ENCODE measurements around the gene NCKAP5.

The NCKAP5 gene

GRCh38 chr2:133407341-133407740 is 160.9 kb downstream of the NCKAP5 start:
- no peak for DNase-seq (ENCODE audit: low read depth in 1 of 2, low spot score in 1 of 2)

DNA sequence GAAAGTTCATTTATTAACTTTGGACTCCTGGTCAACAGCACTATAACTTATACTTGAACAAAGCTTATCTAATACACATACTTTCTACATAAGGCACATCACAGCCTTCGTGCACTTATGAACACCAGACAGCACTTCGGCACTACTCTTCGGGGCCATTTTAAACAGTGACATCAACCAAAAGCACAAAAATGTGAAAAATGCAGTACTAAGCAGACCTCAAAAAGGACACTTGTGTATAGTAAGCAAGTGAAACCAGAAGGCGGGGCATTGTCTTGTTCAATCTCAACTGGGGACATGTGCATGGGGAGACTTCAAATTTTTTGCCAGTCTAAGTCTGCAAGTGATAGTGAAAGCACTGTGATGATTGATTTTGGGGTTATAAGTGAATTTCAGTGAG is 163.0 kb downstream of the NCKAP5 start:
- no peak for DNase-seq (ENCODE audit: low read depth in 1 of 2, low spot score in 1 of 2)

GRCh38 chr2:133400411-133400810 is 167.9 kb downstream of the NCKAP5 start:
- no peak for DNase-seq (ENCODE audit: low read depth in 1 of 2, low spot score in 1 of 2)

DNA sequence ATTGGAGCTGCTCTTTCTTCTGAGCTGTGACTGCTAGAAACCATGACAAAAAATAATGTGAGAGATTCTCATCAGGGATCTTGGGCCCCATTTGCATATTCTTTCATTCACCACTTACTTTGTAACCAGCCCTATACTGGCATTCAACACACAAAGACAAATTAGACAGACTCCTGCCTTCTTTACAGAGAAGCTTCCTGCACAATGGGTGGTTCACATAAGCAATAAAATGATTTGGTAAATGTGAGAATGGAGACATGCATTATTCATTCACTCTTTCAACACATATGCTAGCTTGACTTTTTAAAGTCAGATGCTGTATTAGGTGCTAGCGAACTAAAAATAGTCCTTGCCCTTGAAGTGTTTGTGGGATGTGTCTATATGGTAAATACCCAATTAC is 174.4 kb downstream of the NCKAP5 start:
- DNase-seq (ENCODE audit: low read depth in 1 of 2, low spot score in 1 of 2): no peak

DNA sequence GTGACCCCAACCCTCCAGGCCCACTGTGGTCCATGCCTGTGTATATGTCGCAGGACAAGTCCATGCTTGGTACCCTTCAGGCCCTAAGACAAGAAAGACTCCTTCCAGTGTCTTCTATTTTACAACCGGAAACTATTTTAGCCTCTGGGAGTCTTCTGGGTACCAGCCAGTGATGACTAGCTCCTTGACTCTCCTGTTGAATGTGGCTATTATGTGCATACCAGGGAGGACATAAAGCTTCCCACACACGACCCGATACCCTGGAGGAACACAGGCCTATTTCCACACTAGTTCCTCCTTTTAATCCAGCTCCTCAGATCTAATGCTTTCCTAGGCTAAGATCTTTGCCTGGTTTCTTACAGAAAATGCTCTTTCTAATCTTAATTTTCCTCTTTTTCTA is 178.1 kb downstream of the NCKAP5 start:
- DNase-seq (ENCODE audit: low read depth in 1 of 2, low spot score in 1 of 2): no peak

DNA sequence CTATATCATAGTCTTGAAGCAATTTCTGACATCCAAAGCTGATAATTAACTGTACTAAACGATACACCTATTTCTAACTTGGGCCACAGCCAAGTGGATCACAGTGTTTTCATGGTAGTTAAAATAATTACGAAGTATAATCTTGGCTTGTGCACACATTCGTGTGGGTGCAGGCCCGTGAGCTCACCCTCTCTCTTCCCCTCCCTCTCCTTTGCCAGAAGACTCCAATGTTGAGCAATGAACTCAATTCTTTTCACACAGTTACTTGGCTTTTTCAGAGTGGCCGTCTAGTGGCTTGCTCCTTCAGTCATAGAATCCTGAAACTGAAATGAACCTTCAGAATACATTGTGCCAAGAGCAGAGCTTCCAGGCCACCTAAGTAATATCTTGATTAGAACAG is 178.7 kb downstream of the NCKAP5 start:
- no peak for DNase-seq (ENCODE audit: low read depth in 1 of 2, low spot score in 1 of 2)

DNA sequence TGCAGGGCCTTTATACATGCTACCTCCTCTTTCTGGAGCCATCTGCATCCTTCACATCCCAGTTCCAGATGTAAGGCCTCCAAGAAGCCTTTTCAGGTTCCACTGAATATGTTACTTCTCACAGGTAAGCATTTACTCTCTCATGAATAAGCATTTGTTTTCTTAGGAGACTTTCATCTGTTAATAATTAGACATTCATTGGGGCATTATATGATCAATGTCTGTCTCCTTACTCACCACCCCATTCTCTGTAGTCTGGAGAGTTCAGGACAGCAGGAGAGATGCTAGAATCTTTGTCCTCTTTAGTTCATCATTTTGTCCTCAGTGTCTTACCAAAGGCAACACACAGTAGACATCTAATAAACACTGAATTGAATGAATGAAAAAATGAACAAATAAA is 185.7 kb downstream of the NCKAP5 start:
- DNase-seq (ENCODE audit: low read depth in 1 of 2, low spot score in 1 of 2): no peak

DNA sequence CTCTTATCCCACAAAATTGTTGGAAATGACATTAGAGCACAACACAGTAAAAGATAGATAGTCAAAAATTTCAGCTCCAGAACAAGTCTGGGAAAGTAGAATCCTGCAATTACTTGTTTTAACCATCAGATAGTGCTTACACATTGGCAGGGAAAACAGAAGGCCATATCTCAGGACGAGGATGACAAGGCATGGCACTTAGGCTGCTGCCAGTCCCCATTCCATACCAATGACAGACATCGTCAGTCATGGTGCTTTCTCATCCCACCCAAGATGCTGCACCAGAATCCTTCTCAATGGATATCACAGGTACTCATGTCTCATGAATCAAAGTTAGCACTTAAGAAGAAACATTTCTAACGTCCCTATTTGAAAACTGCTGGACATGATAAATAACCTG is 187.3 kb downstream of the NCKAP5 start:
- DNase-seq (ENCODE audit: low read depth in 1 of 2, low spot score in 1 of 2): no peak

DNA sequence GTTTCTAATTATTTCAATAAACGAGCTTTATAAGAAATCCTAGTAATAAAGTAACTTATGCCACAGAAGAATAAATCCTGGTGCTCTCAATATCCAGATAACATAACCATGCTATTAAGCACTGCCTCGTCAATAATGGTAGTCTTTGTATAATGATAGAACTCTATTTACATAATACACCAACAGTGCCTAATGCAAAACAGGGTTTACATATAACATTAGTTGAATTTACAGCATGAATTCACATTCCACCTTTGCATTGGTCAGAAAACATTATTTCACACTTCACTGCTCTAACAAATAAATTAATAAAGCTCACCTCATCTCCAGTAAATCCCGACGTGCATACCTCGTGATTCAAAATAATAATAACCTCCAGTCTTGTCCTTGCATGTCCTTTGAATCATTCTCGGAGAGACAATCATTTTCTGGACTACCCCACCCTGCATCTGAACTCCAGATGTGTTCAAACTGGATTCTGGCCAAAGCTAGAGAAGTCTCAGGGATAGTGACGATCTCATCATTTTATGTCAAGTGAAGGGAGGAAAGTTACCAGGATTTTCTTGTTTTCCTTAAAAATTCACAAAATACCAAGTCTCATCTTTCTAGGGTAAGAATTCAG is 189.2 kb downstream of the NCKAP5 start:
- no peak for DNase-seq (ENCODE audit: low read depth in 1 of 2, low spot score in 1 of 2)

- DNase-seq (ENCODE audit: low read depth in 1 of 2, low spot score in 1 of 2): no peak
Measured at GRCh38 chr2:133378386-133378785, 189.9 kb downstream of the NCKAP5 start.

DNA sequence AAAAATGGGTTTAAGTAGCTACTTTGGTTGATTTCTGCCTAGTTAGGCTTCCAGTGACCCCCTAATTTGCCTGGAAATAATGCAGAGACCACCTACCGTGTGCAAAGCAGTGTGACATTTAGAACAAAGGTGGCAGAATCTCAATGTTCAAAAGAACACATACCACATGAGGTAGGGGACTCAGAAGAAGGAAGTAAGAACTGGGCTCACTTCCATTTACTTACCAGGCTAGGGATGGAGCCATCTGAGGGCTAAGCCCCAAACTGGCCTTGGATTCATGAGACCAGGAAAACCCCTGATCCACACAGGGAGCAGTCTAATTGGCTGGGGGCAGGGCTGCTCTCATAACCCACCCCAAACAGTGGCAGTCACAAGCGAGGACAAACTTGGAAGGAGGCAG is 190.7 kb downstream of the NCKAP5 start:
- DNase-seq (ENCODE audit: low read depth in 1 of 2, low spot score in 1 of 2): no peak

- no peak for DNase-seq (ENCODE audit: low read depth in 1 of 2, low spot score in 1 of 2)
Measured at GRCh38 chr2:133377021-133377481, 191.2 kb downstream of the NCKAP5 start.

GRCh38 chr2:133374781-133375180 is 193.5 kb downstream of the NCKAP5 start:
- DNase-seq (ENCODE audit: low read depth in 1 of 2, low spot score in 1 of 2): no peak

GRCh38 chr2:133371286-133371685 is 197.0 kb downstream of the NCKAP5 start:
- DNase-seq (ENCODE audit: low read depth in 1 of 2, low spot score in 1 of 2): no peak

DNA sequence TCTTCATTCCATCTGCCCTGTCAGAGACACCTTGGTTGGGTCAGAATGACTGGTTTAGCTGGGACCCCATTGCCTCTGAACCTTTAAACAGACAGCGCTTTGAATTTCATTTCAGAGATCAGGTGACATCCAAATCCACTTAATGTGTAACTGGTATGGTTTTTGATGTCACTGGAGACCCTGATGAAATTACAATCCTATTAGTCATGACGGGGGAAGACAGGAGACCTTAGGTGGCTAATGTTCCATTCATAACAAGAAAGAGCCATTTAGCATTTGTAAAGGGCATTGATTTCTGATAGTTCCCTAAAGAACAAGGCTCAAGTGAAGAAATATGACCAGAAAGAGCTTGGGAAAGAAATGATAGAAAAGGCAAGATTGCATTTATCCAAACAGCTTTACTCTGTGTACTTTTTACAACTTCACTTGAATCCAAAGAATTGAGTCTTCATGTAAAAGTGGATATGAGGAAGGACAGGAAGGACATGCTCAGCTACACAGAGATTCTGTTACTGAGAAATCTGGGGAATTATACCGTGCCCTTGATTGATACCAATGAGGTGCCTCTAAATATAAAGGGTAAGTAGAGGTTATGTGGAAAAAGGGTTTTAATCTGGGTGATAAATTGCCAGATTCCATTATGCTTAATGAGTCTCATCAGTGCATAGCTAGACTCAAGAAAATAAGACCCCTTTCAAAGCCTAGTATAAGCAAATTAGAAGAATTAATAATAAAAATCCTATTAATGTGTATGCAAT is 198.2 kb downstream of the NCKAP5 start:
- DNase-seq (ENCODE audit: low read depth in 1 of 2, low spot score in 1 of 2): no peak

GRCh38 chr2:133365117-133365516 is 203.1 kb downstream of the NCKAP5 start:
- no peak for DNase-seq (ENCODE audit: low read depth in 1 of 2, low spot score in 1 of 2)

DNA sequence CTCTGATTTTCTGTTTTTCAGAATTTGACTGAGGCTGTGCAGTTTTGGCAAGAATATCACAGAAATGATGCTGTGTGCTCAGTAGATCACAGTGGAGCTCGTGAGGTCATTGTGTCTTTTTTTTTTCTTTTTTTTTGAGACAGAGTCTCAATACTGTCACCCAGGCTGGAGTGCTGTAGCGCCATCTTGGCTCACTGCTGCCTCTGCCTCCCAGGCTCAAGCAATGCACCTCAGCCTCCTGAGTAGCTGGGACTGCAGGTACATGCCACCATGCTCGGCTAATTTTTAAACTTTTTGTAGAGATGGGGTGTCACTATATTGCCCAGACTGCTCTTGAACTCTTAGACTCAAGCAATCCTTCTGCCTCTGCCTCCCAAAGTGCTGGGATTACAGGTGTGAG is 203.6 kb downstream of the NCKAP5 start:
- DNase-seq (ENCODE audit: low read depth in 1 of 2, low spot score in 1 of 2): no peak

DNA sequence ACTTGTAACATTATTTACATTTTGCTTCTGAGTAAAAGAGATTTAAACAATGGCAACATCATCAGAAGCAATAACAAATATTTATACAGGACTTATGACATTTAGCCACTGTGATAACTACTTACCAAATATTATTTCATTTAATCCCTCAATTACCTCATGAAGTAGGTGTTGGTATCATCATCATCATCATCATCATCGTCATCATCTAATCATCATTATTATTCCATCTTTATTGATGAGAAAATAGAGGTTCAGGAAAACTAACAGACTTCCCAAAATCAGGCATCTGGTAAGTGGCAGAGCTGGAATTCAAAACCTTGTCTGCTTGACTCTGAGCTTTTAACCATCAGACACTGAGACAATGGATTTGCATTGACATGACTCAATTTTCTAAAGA is 204.4 kb downstream of the NCKAP5 start:
- DNase-seq (ENCODE audit: low read depth in 1 of 2, low spot score in 1 of 2): no peak

GRCh38 chr2:133362061-133362476 is 206.2 kb downstream of the NCKAP5 start:
- no peak for DNase-seq (ENCODE audit: low read depth in 1 of 2, low spot score in 1 of 2)

- DNase-seq (ENCODE audit: low read depth in 1 of 2, low spot score in 1 of 2): no peak
Measured at GRCh38 chr2:133360882-133361281, 207.4 kb downstream of the NCKAP5 start.

- DNase-seq (ENCODE audit: low read depth in 1 of 2, low spot score in 1 of 2): no peak
Measured at GRCh38 chr2:133360190-133360589, 208.1 kb downstream of the NCKAP5 start.

DNA sequence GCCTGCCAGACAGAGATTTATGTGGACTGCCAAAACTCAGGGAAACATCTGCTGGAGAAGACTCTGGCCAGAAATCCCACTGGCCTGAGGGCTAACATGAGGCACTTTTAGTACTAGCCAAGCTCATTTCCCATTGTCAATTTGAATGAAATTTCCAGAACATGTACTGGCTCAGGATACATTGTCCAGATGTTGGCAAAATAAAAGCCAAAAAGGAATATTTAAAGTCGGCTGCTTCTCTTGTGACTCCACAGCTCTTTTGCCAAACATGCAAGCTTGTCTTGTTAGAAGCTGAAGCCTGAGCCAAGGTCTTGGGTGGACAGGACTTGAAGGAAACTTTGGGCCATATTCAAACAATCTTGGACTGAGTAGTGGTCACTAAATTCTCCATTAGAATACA is 215.5 kb downstream of the NCKAP5 start:
- no peak for DNase-seq (ENCODE audit: low read depth in 1 of 2, low spot score in 1 of 2)

DNA sequence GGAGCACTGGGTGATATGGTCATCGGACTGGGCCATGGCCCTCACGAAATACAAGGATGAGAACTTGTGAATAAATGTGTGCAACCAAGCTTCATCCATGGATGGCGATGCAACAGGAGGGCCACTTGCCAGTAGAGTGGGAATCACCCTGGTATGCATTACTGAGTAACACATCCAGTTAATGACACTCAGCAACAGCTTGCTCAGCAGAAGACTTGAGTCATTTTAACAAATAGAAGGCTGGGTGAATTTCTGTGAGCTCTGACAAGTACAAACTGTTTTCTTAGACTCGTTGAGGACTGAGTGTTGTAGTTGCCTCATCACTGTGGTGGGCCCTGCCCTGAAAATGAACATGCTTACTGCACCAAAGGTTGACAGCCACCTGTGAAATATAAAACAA is 221.6 kb downstream of the NCKAP5 start:
- DNase-seq (ENCODE audit: low read depth in 1 of 2, low spot score in 1 of 2): no peak

Measured in activated CD4-positive, alpha-beta T cell treated with anti-CD3 and anti-CD28 coated beads, Interleukin-2, amount 50 U/mL, for 24 hours (primary cell).